ENCODE results near the gene RALGPS1.

The RALGPS1 gene

GRCh38 chr9:127215268-127216209 lies 301.0 kb downstream of the RALGPS1 start:
- no peak for FAIRE-seq
- DNase-seq (ENCODE audit: low spot score), result no peak

- DNase-seq (ENCODE audit: low spot score) (no peak), FAIRE-seq (no peak)
Measured at GRCh38 chr9:127216210-127216887, 301.8 kb downstream of the RALGPS1 start.

- FAIRE-seq, result no peak
- DNase-seq (ENCODE audit: low spot score), result no peak
Measured at GRCh38 chr9:127216888-127217217, 302.3 kb downstream of the RALGPS1 start.

GRCh38 chr9:127218818-127219217 lies 304.2 kb downstream of the RALGPS1 start:
- no peak for FAIRE-seq

GRCh38 chr9:127219520-127219919 lies 304.9 kb downstream of the RALGPS1 start:
- DNase-seq (ENCODE audit: low spot score), result no peak
- no peak for FAIRE-seq

More at GRCh38 chr9:127218818-127219217, 304.2 kb downstream of the RALGPS1 start:
- no peak for DNase-seq (ENCODE audit: low spot score)

GRCh38 chr9:127221695-127222094 lies 307.1 kb downstream of the RALGPS1 start:
- FAIRE-seq (no peak), DNase-seq (ENCODE audit: low spot score) (no peak)

- FAIRE-seq, result no peak
- no peak for DNase-seq (ENCODE audit: low spot score)
Measured at GRCh38 chr9:127222388-127223095, 308.0 kb downstream of the RALGPS1 start.

GRCh38 chr9:127223266-127223665 lies 308.7 kb downstream of the RALGPS1 start:
- FAIRE-seq, result no peak

GRCh38 chr9:127223810-127224177 lies 309.2 kb downstream of the RALGPS1 start:
- no peak for DNase-seq (ENCODE audit: low spot score)
- no peak for FAIRE-seq

More at GRCh38 chr9:127223266-127223665, 308.7 kb downstream of the RALGPS1 start:
- no peak for DNase-seq (ENCODE audit: low spot score)

GRCh38 chr9:127224178-127224882 lies 309.7 kb downstream of the RALGPS1 start:
- FAIRE-seq (no peak), DNase-seq (ENCODE audit: low spot score) (peak; percentile 60)

GRCh38 chr9:127224883-127225739 lies 310.5 kb downstream of the RALGPS1 start:
- DNase-seq (ENCODE audit: low spot score) (peak; percentile 76), FAIRE-seq (no peak)

- peak; percentile 69 for FAIRE-seq
- DNase-seq (ENCODE audit: low spot score), result peak; percentile 80
Measured at GRCh38 chr9:127225801-127226625, 311.4 kb downstream of the RALGPS1 start.

GRCh38 chr9:127229691-127230417 lies 315.3 kb downstream of the RALGPS1 start:
- no peak for FAIRE-seq

GRCh38 chr9:127231666-127232065 lies 317.1 kb downstream of the RALGPS1 start:
- FAIRE-seq, result no peak
- no peak for DNase-seq (ENCODE audit: low spot score)

More at GRCh38 chr9:127229691-127230417, 315.3 kb downstream of the RALGPS1 start:
- no peak for DNase-seq (ENCODE audit: low spot score)

- DNase-seq (ENCODE audit: low spot score) (no peak), FAIRE-seq (no peak)
Measured at GRCh38 chr9:127232833-127233549, 318.4 kb downstream of the RALGPS1 start.

- no peak for DNase-seq (ENCODE audit: low spot score)
- FAIRE-seq, result no peak
Measured at GRCh38 chr9:127233550-127233949, 319.0 kb downstream of the RALGPS1 start.

GRCh38 chr9:127233989-127234388 lies 319.4 kb downstream of the RALGPS1 start:
- DNase-seq (ENCODE audit: low spot score) (no peak), FAIRE-seq (no peak)

- FAIRE-seq (no peak), DNase-seq (ENCODE audit: low spot score) (no peak)
Measured at GRCh38 chr9:127237801-127238200, 323.2 kb downstream of the RALGPS1 start.

Measured in RCC 7860 (cell line).